ENCODE results near the gene STAT5A. TPM values are rescaled to one million over a fixed set of nuclear protein-coding genes. Genes with fewer than 3 reads are reported as not detected.

Gene STAT5A
- polyA plus RNA-seq, 1 donor (not counting 4 experiments of a cell fraction or from before 2014, with no cell fraction given): 0.51 TPM

DNA sequence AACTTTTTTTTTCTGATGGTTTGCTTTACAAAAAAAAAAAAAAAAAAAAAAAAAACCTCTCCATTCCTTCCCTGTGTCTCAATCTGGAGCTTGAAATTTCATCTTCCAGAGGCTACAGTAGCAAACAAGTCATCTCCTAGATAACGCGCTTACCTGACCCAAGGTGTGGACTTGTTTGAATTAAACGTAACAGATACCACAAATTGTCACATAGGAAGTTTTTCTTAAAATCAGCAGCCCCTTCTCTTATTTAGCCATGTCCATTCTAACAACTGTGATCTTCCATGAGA, 14.1 kb upstream of the STAT5A start:
- no peaks in the 10 kb centered on the region for H3K36me3 ChIP-seq (ENCODE audit: control insufficient read depth in 2 of 2, extremely low read depth in 1 of 2, insufficient read depth in 2 of 2, low read length in 2 of 2)
- no peak for DNase-seq (ENCODE audit: low read depth, low spot score)
- H4K20me1 ChIP-seq (ENCODE audit: control insufficient read depth, extremely low read depth, insufficient read depth, low read length): no peaks in the 10 kb centered on the region
- H3K4me3 ChIP-seq (ENCODE audit: control insufficient read depth in 2 of 3, extremely low read depth in 1 of 3, insufficient read depth in 2 of 3, low read depth in 1 of 3, low read length in 3 of 3): no peak overlapping the region
- H3K9me1 ChIP-seq (ENCODE audit: control insufficient read depth, extremely low read depth, insufficient read depth, low read length): no peaks in the 10 kb centered on the region
- no peaks in the 10 kb centered on the region for H3K9me3 ChIP-seq (ENCODE audit: control insufficient read depth, low read depth, low read length)
- no peak overlapping the region for H3K9ac ChIP-seq (ENCODE audit: control insufficient read depth, extremely low read depth, insufficient read depth, low read length)
- peaks cover 8% of the 10 kb centered on the region for H3K79me2 ChIP-seq (ENCODE audit: control insufficient read depth, insufficient read depth, low read length)
- H3K4me2 ChIP-seq (ENCODE audit: control insufficient read depth, extremely low read depth, insufficient read depth, low read depth, low read length): no peak overlapping the region
- H3K27ac ChIP-seq (ENCODE audit: control insufficient read depth, insufficient read depth, low read length): no peak overlapping the region
- no peak overlapping the region for H2AFZ ChIP-seq (ENCODE audit: control insufficient read depth, low read length)
- H3K4me1 ChIP-seq (ENCODE audit: control insufficient read depth, extremely low read depth, insufficient read depth, low read length): peaks cover 15% of the 10 kb centered on the region
- dilution Hi-C loops (cut with MboI; ENCODE audit: extremely low pct_ligation_motif_present, low sequenced_read_pairs): no loop called here
- no peaks in the 10 kb centered on the region for H3K27me3 ChIP-seq (ENCODE audit: control insufficient read depth, extremely low read depth, insufficient read depth, low read length)
- FAIRE-seq: no peak
- TF ChIP-seq, protein P1, sequence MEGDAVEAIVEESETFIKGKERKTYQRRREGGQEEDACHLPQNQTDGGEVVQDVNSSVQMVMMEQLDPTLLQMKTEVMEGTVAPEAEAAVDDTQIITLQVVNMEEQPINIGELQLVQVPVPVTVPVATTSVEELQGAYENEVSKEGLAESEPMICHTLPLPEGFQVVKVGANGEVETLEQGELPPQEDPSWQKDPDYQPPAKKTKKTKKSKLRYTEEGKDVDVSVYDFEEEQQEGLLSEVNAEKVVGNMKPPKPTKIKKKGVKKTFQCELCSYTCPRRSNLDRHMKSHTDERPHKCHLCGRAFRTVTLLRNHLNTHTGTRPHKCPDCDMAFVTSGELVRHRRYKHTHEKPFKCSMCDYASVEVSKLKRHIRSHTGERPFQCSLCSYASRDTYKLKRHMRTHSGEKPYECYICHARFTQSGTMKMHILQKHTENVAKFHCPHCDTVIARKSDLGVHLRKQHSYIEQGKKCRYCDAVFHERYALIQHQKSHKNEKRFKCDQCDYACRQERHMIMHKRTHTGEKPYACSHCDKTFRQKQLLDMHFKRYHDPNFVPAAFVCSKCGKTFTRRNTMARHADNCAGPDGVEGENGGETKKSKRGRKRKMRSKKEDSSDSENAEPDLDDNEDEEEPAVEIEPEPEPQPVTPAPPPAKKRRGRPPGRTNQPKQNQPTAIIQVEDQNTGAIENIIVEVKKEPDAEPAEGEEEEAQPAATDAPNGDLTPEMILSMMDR (optimal IDR thresholded peaks at IDR 0.05 in 1 of 3, IDR thresholded peaks at IDR 0.05 in 1 of 3, conservative IDR thresholded peaks at IDR 0.05 in 1 of 3; ENCODE audit: extremely low read depth in 1 of 3, insufficient read depth in 2 of 3, low read length in 3 of 3): no peak
- no peak for TF ChIP-seq EZH2 (IDR thresholded peaks at IDR 0.05; ENCODE audit: low read length)

DNA sequence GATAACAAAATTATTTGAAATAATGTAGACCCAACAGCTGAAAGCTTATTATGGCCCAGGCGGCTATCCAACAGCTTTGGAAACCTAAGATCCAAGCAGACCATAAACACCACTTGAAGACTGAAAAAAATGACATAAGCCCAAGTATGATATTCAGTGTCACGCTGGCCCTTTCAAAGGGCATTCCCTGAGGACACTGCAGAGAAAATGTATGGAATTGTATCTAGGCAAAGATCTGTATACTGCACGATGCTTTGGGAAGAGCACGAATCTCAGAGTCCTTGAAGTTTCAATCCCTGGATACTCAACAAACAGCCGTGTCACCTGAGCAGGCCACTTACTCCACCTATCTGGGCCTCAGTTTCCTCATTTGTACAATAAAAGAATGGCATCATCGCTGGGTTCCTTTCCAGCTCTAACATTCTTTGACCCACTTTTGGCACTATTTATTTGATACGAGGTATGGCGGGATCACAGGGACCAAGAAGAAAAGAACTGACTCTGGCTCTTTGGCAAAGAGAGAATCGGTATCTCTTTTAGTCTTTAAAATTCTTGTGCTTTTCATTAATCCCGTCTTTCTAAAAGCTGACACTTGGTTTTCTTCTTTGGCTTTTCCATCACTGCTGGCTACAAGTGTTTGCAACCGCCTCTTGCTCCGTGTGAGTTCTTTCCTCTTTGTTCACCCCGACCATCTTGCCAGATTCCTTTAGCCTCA, 13.3 kb upstream of the STAT5A start:
- no peaks in the 10 kb centered on the region for H3K9me3 ChIP-seq (ENCODE audit: control insufficient read depth, low read depth, low read length)
- no peaks in the 10 kb centered on the region for H3K36me3 ChIP-seq (ENCODE audit: control insufficient read depth in 2 of 2, extremely low read depth in 1 of 2, insufficient read depth in 2 of 2, low read length in 2 of 2)
- no peak for DNase-seq (ENCODE audit: low read depth, low spot score)
- H4K20me1 ChIP-seq (ENCODE audit: control insufficient read depth, extremely low read depth, insufficient read depth, low read length): no peaks in the 10 kb centered on the region
- peak overlapping the region; percentile 92 for H3K4me2 ChIP-seq (ENCODE audit: control insufficient read depth, extremely low read depth, insufficient read depth, low read depth, low read length)
- peak overlapping the region; percentile 74 for H2AFZ ChIP-seq (ENCODE audit: control insufficient read depth, low read length)
- no peak overlapping the region for H3K27ac ChIP-seq (ENCODE audit: control insufficient read depth, insufficient read depth, low read length)
- dilution Hi-C loops (cut with MboI; ENCODE audit: extremely low pct_ligation_motif_present, low sequenced_read_pairs): no loop called here
- H3K9ac ChIP-seq (ENCODE audit: control insufficient read depth, extremely low read depth, insufficient read depth, low read length): peak overlapping the region; percentile 72
- no peaks in the 10 kb centered on the region for H3K27me3 ChIP-seq (ENCODE audit: control insufficient read depth, extremely low read depth, insufficient read depth, low read length)
- H3K4me1 ChIP-seq (ENCODE audit: control insufficient read depth, extremely low read depth, insufficient read depth, low read length): peaks cover 15% of the 10 kb centered on the region
- no peaks in the 10 kb centered on the region for H3K9me1 ChIP-seq (ENCODE audit: control insufficient read depth, extremely low read depth, insufficient read depth, low read length)
- H3K79me2 ChIP-seq (ENCODE audit: control insufficient read depth, insufficient read depth, low read length): peaks cover 8% of the 10 kb centered on the region
- no peak for TF ChIP-seq EZH2 (IDR thresholded peaks at IDR 0.05; ENCODE audit: low read length)
- TF ChIP-seq, protein P1 (optimal IDR thresholded peaks at IDR 0.05 in 1 of 3, IDR thresholded peaks at IDR 0.05 in 1 of 3, conservative IDR thresholded peaks at IDR 0.05 in 1 of 3; ENCODE audit: extremely low read depth in 1 of 3, insufficient read depth in 2 of 3, low read length in 3 of 3): no peak
- FAIRE-seq: peak; percentile 13
- H3K4me3 ChIP-seq (ENCODE audit: control insufficient read depth in 2 of 3, extremely low read depth in 1 of 3, insufficient read depth in 2 of 3, low read depth in 1 of 3, low read length in 3 of 3): peak overlapping the region; percentile 73 to 80 (median 75)
